A549 (cell line): ENCODE measurements around the gene KLHDC7B. TPM values are rescaled to one million over a fixed set of nuclear protein-coding genes. Genes with fewer than 3 reads are reported as not detected.
A peak's percentile ranks its signal among the peaks of the same experiment; 100 is the strongest.

Source experiments
- ATAC-seq, 2 experiments: fragments of 200-7000 bp in 1 of 2; fragments of >200 bp in 1 of 2; cut with Nextera tagmentation in 1 of 2; cut with Tn5 transposase in 1 of 2; 3 replicates each; pipeline versions ENCODE4 v1.8.0 to v1.9.1; 2018 to 2020; ENCODE audit warnings: mild to moderate bottlenecking in 1 of 2, moderate library complexity in 1 of 2
- CTCF ChIA-PET: fragments of 300-600 bp; sonication (Branson Sonifier 250); formaldehyde crosslinking; extraction: SDS; loops from one replicate; lab custom pipeline; 2021; ENCODE audit warnings: antibody characterized with exemption, inconsistent platforms; lab: Yijun Ruan, JAX
- POLR2A ChIA-PET: fragments of 350-600 bp; formaldehyde crosslinking; extraction: SDS; loops from one replicate; lab custom pipeline; 2021; ENCODE audit warnings: antibody characterized with exemption, inconsistent platforms; lab: Yijun Ruan, JAX
- DNase-seq, 2 experiments: peaks; one replicate each; pipeline versions ENCODE4 v3.0.0 to v3.0.0-alpha.2; 2011 to 2016; ENCODE audit warnings: low read depth in 1 of 2, low spot score in 1 of 2
- FAIRE-seq: peaks from 2 replicates; lab custom pipeline; 2011; peaks lifted over from hg19 to GRCh38; lab: Jason Lieb, UNC
- H3K27ac ChIP-seq, 2 experiments: fragments of >200 bp; sonication (Bioruptor Twin); formaldehyde crosslinking; 3 replicates each; pipeline ENCODE4 v1.5.1; 2016 to 2017
- H3K4me1 ChIP-seq: fragments of >200 bp; sonication (Bioruptor Twin); formaldehyde crosslinking; 3 replicates; pipeline ENCODE4 v1.6.1; 2016
- H3K4me2 ChIP-seq: fragments of >200 bp; sonication (Bioruptor Twin); formaldehyde crosslinking; 3 replicates; pipeline ENCODE4 v1.6.1; 2016
- H3K4me3 ChIP-seq: fragments of >200 bp; sonication (Bioruptor Twin); formaldehyde crosslinking; 3 replicates; pipeline ENCODE4 v1.5.1; 2016
- H3K9me3 ChIP-seq: fragments of >200 bp; sonication (Bioruptor Twin); formaldehyde crosslinking; 3 replicates; pipeline ENCODE4 v1.6.1; 2016
- ATOH8 ChIP-seq: fragments of 250-450 bp; sonication (Bioruptor Pico); IDR thresholded peaks from 2 replicates; pipeline ENCODE4 v1.5.0; 2020; ENCODE audit warnings: low read depth, mild to moderate bottlenecking, moderate library complexity
- CBX2 ChIP-seq: fragments of 200-600 bp; sonication (generic); IDR thresholded peaks from 2 replicates; pipeline ENCODE4 v1.6.1; 2016; ENCODE audit warnings: low read depth, mild to moderate bottlenecking, borderline replicate concordance
- CBX8 ChIP-seq: fragments of 200-600 bp; sonication (generic); IDR thresholded peaks from 2 replicates; pipeline ENCODE4 v1.6.1; 2016
- CHD4 ChIP-seq: fragments of 200-600 bp; sonication (generic); IDR thresholded peaks from 2 replicates; pipeline ENCODE4 v1.6.1; 2016; ENCODE audit warnings: antibody characterized with exemption, mild to moderate bottlenecking, borderline replicate concordance
- E2F6 ChIP-seq: IDR thresholded peaks from 2 replicates; pipeline ENCODE4 v1.6.1; 2012; ENCODE audit warnings: low read depth, borderline replicate concordance
- FOSB ChIP-seq: fragments of 250-450 bp; sonication (Bioruptor Pico); IDR thresholded peaks from 2 replicates; pipeline ENCODE4 v1.5.0; 2020; ENCODE audit warnings: mild to moderate bottlenecking, moderate library complexity
- FOSL2 ChIP-seq, 2 experiments: fragments of 450-650 bp in 1 of 2; fragments of >200 bp in 1 of 2; sonication (Bioruptor Twin) in 1 of 2; formaldehyde crosslinking; IDR thresholded peaks; 2 replicates each; pipeline versions ENCODE4 v1.5.0 to v1.6.1; 2016 to 2020; ENCODE audit warnings: mild to moderate bottlenecking in 1 of 2, moderate library complexity in 1 of 2
- HDAC2 ChIP-seq: fragments of 200-600 bp; sonication (generic); IDR thresholded peaks from 2 replicates; pipeline ENCODE4 v1.6.1; 2016
- HMGXB4 ChIP-seq: fragments of 250-450 bp; sonication (Bioruptor Pico); IDR thresholded peaks from 2 replicates; pipeline ENCODE4 v1.5.0; 2021; ENCODE audit warnings: mild to moderate bottlenecking, moderate library complexity, borderline replicate concordance
- KDM1A ChIP-seq: fragments of 200-600 bp; sonication (generic); IDR thresholded peaks from 2 replicates; pipeline ENCODE4 v1.6.1; 2016; ENCODE audit warnings: low read depth, mild to moderate bottlenecking
- MAFK ChIP-seq: fragments of 450-650 bp; IDR thresholded peaks from 2 replicates; pipeline ENCODE4 v1.6.1; 2014; ENCODE audit not compliant: partially characterized antibody
- MAX ChIP-seq: IDR thresholded peaks from 2 replicates; pipeline ENCODE4 v1.6.1; 2012
- MYC ChIP-seq: IDR thresholded peaks from 2 replicates; pipeline ENCODE4 v1.6.1; 2012; ENCODE audit warnings: mild to moderate bottlenecking, inconsistent platforms, low read length, improper control_type of control experiment, borderline replicate concordance
- NPAS2 ChIP-seq: fragments of 250-450 bp; sonication (Bioruptor Pico); IDR thresholded peaks from 2 replicates; pipeline ENCODE4 v1.8.0; 2022; ENCODE audit warnings: mild to moderate bottlenecking, moderate library complexity, borderline replicate concordance
- PHF8 ChIP-seq: fragments of 200-600 bp; sonication (generic); IDR thresholded peaks from 2 replicates; pipeline ENCODE4 v1.6.1; 2016; ENCODE audit warnings: low read depth, mild to moderate bottlenecking, antibody characterized with exemption, moderate library complexity, borderline replicate concordance
- POLR2A ChIP-seq: IDR thresholded peaks from 2 replicates; pipeline ENCODE4 v1.6.1; 2012; ENCODE audit warnings: mild to moderate bottlenecking, low read length
- RCOR1 ChIP-seq: fragments of 150-350 bp; IDR thresholded peaks from 2 replicates; pipeline ENCODE4 v1.6.1; 2014; ENCODE audit warnings: antibody characterized with exemption, low read length, low read depth
- REST ChIP-seq: fragments of 200-600 bp; sonication (generic); IDR thresholded peaks from 2 replicates; pipeline ENCODE4 v1.6.1; 2016; ENCODE audit warnings: antibody characterized with exemption, mild to moderate bottlenecking, moderate library complexity
- RFX5 ChIP-seq: fragments of 450-650 bp; IDR thresholded peaks from 2 replicates; pipeline ENCODE4 v1.7.1; 2014; ENCODE audit warnings: antibody characterized with exemption, mild to moderate bottlenecking, moderate library complexity
- TFCP2L1 ChIP-seq: fragments of 250-450 bp; sonication (Bioruptor Pico); IDR thresholded peaks from 2 replicates; pipeline ENCODE4 v1.5.0; 2021; ENCODE audit warnings: mild to moderate bottlenecking
- TP53 ChIP-seq: fragments of 250-450 bp; sonication (Bioruptor Pico); IDR thresholded peaks from 2 replicates; pipeline ENCODE4 v1.5.0; 2021; ENCODE audit warnings: mild to moderate bottlenecking, moderate library complexity
- USF2 ChIP-seq: fragments of 450-650 bp; IDR thresholded peaks from 2 replicates; pipeline ENCODE4 v1.6.1; 2014; ENCODE audit warnings: antibody characterized with exemption
- ZC3H11A ChIP-seq: fragments of 450-650 bp; IDR thresholded peaks from 2 replicates; pipeline ENCODE4 v1.6.1; 2014; ENCODE audit warnings: antibody characterized with exemption, mild to moderate bottlenecking
- ZNF302 ChIP-seq: fragments of 250-450 bp; sonication (Bioruptor Pico); IDR thresholded peaks from 2 replicates; pipeline ENCODE4 v1.9.0; 2021; ENCODE audit warnings: inconsistent platforms, mild to moderate bottlenecking, moderate library complexity
- WGBS: methylation state at CpG from one replicate; pipeline ENCODE4 v1.1.6; 2017; ENCODE audit errors: missing lambda C conversion rate; 5-methylcytosine and 5-hydroxymethylcytosine counted together
- polyA plus RNA-seq, 4 experiments: library from polyadenylated mRNA; depleted of rRNA in 3 of 4; stranded (reverse); fragments of >200 nt; fragmentation: RNase III in 1 of 4; extraction: RNeasy Plus Mini Kit Qiagen cat#74134 plus additional on column Dnase treatment in 1 of 4; gene quantifications; 2 replicates in 3 of 4; 3 replicates in 1 of 4; pipeline ENCODE4 v1.2.3, GENCODE V29; 2011 to 2017

KLHDC7B gene
- polyA plus RNA-seq, 2 of the 4 experiments (the other 2 are of a cell fraction): 0.09 TPM; not detected in 1

GRCh38 chr22:50507421-50507990, 38.2 kb upstream of the KLHDC7B start, which contains the start of gene LMF2:
Gene LMF2 (minus strand): TSS chr22:50507702. CDS start chr22:50507675, 27 bp downstream.
- DNase-seq (peak in 1 of 2 experiments; percentile 66), FAIRE-seq (no peak), ATAC-seq (peak; percentile 77 to 84)
- Histone ChIP-seq H3K4me3 (peak within 1 kb of the TSS; percentile 94), H3K4me1 (peaks cover 15% of the 10 kb centered on the region), H3K27ac (peak within 1 kb of the TSS; percentile 95 to 97), H3K4me2 (peak within 1 kb of the TSS; percentile 95), H3K9me3 (no peaks in the 10 kb centered on the region)
- CTCF ChIA-PET: interaction anchor here (0.7 to 3.5 kb wide), 5 partner anchors 9 to 202 kb away, joined by 3 to 26 read pairs (median 4); partner anchors contain the start of genes SCO2 and SYCE3
- POLR2A ChIA-PET: interaction anchor here (0.6 to 2.3 kb wide), 9 partner anchors 9 to 74 kb away, joined by 3 to 36 read pairs (median 3); partner anchors contain the start of genes KLHDC7B, SCO2, SYCE3 and TYMP
- TF ChIP-seq PHF8 (peak; percentile 73), MYC (no peak), HMGXB4 (CRISPR knock-in tag) (no peak), POLR2A (peak; percentile 67), RCOR1 (no peak), RFX5 (no peak)
- 2% methylated on average over 10 of the region's 62 CpGs for WGBS

GRCh38 chr22:50507991-50508884, 37.5 kb upstream of the KLHDC7B start, which contains the start of gene NCAPH2:
Gene NCAPH2 (plus strand): TSS chr22:50508224. CDS start chr22:50508338, 114 bp downstream.
- H3K4me2 ChIP-seq: peak within 1 kb of the TSS; percentile 95
- DNase-seq: peak; percentile 85 to 94
- ATAC-seq: peak; percentile 71 to 74
- no peak for FAIRE-seq
- peaks cover 15% of the 10 kb centered on the region for H3K4me1 ChIP-seq
- ChIA-PET POLR2A (interaction anchor here (0.6 to 2.3 kb wide), 9 partner anchors 10 to 73 kb away, joined by 3 to 36 read pairs (median 3); partner anchors contain the start of genes KLHDC7B, SCO2, SYCE3 and TYMP), CTCF (interaction anchor here (0.7 to 3.5 kb wide), 6 partner anchors 10 to 203 kb away, joined by 3 to 26 read pairs (median 4); partner anchors contain the start of genes SCO2 and SYCE3)
- H3K9me3 ChIP-seq: no peaks in the 10 kb centered on the region
- peak within 1 kb of the TSS; percentile 94 for H3K4me3 ChIP-seq
- under 1% methylated on average over 22 of the region's 76 CpGs for WGBS
- peak within 1 kb of the TSS; percentile 95 to 97 for H3K27ac ChIP-seq
- TF ChIP-seq CHD4: no peak
- no peak for TF ChIP-seq REST
- no peak for TF ChIP-seq MYC
- TF ChIP-seq MAX: 0 out of 2 replicates have a peak, but pooled peaks have one; percentile 36
- no peak for TF ChIP-seq RFX5
- TF ChIP-seq TP53 (CRISPR knock-in tag): no peak
- TF ChIP-seq ATOH8 (CRISPR knock-in tag): no peak
- peak; percentile 43; the same call in 1 of the 2 replicates for TF ChIP-seq PHF8
- TF ChIP-seq ZC3H11A: no peak
- no peak for TF ChIP-seq RCOR1
- no peak for TF ChIP-seq FOSL2 (IDR thresholded peaks at IDR 0.05)
- TF ChIP-seq FOSL2 (CRISPR knock-in tag; IDR thresholded peaks at IDR 0.05): no peak
- TF ChIP-seq FOSB: no peak
- no peak for TF ChIP-seq MAFK
- no peak for TF ChIP-seq KDM1A
- TF ChIP-seq CBX2: no peak
- TF ChIP-seq NPAS2 (CRISPR knock-in tag): no peak
- TF ChIP-seq USF2: no peak
- no peak for TF ChIP-seq HDAC2
- TF ChIP-seq CBX8: no peak
- TF ChIP-seq TFCP2L1 (CRISPR knock-in tag): no peak
- TF ChIP-seq ZNF302: no peak
- TF ChIP-seq E2F6: 0 out of 2 replicates have a peak, but pooled peaks have one; percentile 38
